Dendritic cell treated with granulocyte-macrophage colony-stimulating factor and Interleukin-4, amounts not matched to agents 40 ng/mL and 50 ng/mL, for 4 days (primary cell): Measurements from ENCODE around the gene KISS1R.
A peak's percentile ranks its signal among the peaks of the same experiment; 100 is the strongest.

Source experiments
- H3K27ac Mint-ChIP-seq: one replicate; pipeline ENCODE4 v1.8.0; 2022; ENCODE audit warnings: mild to moderate bottlenecking, mixed read lengths
- H3K27me3 Mint-ChIP-seq: one replicate; pipeline ENCODE4 v1.8.0; 2022; ENCODE audit warnings: mild to moderate bottlenecking, mixed read lengths
- H3K36me3 Mint-ChIP-seq: one replicate; pipeline ENCODE4 v1.8.0; 2022; ENCODE audit warnings: low read depth, mixed read lengths
- H3K4me1 Mint-ChIP-seq: one replicate; pipeline ENCODE4 v1.8.0; 2022; ENCODE audit warnings: low read depth, mixed read lengths
- H3K4me3 Mint-ChIP-seq: one replicate; pipeline ENCODE4 v1.8.0; 2022; ENCODE audit warnings: mild to moderate bottlenecking, moderate library complexity, mixed read lengths
- H3K9me3 Mint-ChIP-seq: one replicate; pipeline ENCODE4 v1.8.0; 2022; ENCODE audit warnings: mixed read lengths
- intact Hi-C: fragments of 100-400 bp; cut with micrococcal nuclease; formaldehyde crosslinking; loops from one replicate; pipeline ENCODE4 v1.15.0; 2022

Gene KISS1R

DNA sequence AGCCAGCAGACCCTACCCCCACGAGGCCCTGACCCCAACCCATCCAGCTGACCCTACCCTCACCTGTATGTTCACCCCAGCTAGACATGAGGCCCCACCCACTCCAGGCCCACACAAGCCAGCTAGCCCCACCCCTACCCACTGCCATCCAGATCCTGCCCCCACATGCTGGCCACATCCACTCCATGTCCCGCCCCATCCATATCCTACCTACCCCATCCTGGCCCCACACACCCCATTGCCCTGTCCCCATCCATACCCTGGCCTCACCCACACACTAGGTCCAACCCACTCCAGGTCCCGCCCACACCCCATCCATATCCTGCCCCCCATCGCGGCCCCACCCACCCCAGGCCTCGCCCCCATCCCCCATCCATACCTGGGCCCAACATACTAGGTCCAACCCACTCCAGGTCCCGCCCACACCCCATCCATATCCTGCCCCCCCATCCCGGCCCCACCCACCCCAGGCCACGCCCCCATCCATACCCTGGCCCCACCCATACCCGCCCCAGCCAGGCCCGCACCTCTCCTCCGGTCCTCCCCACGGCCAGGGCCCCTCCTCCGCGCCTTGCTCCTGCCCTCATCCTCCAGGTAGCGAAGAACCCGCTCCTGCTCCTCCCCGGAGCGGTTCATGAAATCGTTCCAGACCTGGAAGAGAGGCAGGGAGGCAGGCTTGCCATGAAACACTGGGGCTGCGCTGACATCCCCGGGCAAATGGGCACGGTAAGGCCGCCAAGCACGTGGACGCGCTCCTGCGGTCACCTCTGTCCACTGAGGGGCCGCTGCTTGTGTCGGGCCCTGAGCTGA, 16.6 kb upstream of the KISS1R start:
- H3K36me3 Mint-ChIP-seq = peaks cover 90% of the 10 kb centered on the region
- H3K9me3 Mint-ChIP-seq = no peaks in the 10 kb centered on the region
- no peak overlapping the region for H3K4me3 Mint-ChIP-seq
- H3K27me3 Mint-ChIP-seq = no peaks in the 10 kb centered on the region
- intact Hi-C loops = no loop called here
- peaks cover 17% of the 10 kb centered on the region for H3K4me1 Mint-ChIP-seq
- no peak overlapping the region for H3K27ac Mint-ChIP-seq

DNA sequence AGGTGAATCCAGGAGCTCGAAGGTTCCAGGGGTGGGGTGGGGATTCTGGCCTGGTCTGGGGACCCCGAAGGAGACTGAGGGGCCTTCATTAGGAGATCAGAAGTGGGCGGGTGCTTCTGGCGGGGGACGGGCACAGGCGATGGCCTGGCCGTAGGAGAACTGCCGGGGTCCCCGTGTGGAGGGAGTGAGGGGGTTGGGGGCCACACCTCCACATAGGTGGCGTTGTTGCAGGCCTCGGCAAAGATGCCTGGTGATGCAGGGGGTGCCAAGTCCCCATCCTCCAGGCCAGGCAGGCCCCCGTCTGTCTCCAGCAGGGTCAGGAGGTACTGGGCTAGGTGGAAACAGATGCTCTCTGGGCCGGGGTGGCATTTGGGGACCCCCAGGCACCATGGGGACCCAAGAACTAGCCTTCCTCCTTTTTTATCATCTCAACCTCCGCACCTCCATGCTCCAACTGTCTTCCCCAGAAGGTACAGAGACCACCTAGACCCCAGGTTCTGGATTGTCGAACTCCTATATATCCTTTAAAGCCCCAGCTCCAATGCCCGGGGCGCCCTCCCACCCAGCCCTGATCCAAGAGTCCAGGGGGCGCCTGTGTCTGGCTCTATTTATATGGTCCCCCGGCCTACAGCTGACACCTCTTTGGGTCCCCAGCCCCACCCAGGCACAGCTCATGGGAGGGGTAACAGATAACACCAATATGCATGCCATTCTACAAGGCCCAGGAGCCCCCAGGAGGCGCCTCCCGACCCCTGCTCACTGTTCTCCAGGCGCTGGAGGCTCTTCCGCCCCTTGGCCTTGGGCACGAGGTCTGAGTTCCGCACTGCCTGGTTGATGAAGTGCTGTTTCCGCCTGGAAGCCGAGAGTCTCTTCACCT, 15.7 kb upstream of the KISS1R start:
- H3K4me1 Mint-ChIP-seq = peaks cover 16% of the 10 kb centered on the region
- H3K36me3 Mint-ChIP-seq = peaks cover 87% of the 10 kb centered on the region
- H3K9me3 Mint-ChIP-seq = no peaks in the 10 kb centered on the region
- H3K27ac Mint-ChIP-seq = no peak overlapping the region
- H3K4me3 Mint-ChIP-seq = no peak overlapping the region
- intact Hi-C loops = no loop called here
- no peaks in the 10 kb centered on the region for H3K27me3 Mint-ChIP-seq

- Mint-ChIP-seq H3K9me3 (no peaks in the 10 kb centered on the region), H3K4me3 (no peak overlapping the region), H3K27ac (no peak overlapping the region), H3K36me3 (peaks cover 87% of the 10 kb centered on the region), H3K27me3 (no peaks in the 10 kb centered on the region), H3K4me1 (peaks cover 21% of the 10 kb centered on the region)
- intact Hi-C loops = no loop called here
Observed at GRCh38 chr19:902093-902370, 15.1 kb upstream of the KISS1R start.

GRCh38 chr19:902446-903226, 14.5 kb upstream of the KISS1R start:
- no peak overlapping the region for H3K27ac Mint-ChIP-seq
- peaks cover 81% of the 10 kb centered on the region for H3K36me3 Mint-ChIP-seq
- no peaks in the 10 kb centered on the region for H3K27me3 Mint-ChIP-seq
- no peaks in the 10 kb centered on the region for H3K9me3 Mint-ChIP-seq
- no peak overlapping the region for H3K4me3 Mint-ChIP-seq
- intact Hi-C loops = no loop called here
- peaks cover 27% of the 10 kb centered on the region for H3K4me1 Mint-ChIP-seq

GRCh38 chr19:903266-903797, 13.8 kb upstream of the KISS1R start:
- Mint-ChIP-seq H3K4me3 (no peak overlapping the region), H3K4me1 (peaks cover 33% of the 10 kb centered on the region), H3K27me3 (no peaks in the 10 kb centered on the region), H3K9me3 (no peaks in the 10 kb centered on the region), H3K27ac (no peak overlapping the region), H3K36me3 (peaks cover 74% of the 10 kb centered on the region)
- intact Hi-C loops = no loop called here

GRCh38 chr19:904545-904944, 12.6 kb upstream of the KISS1R start:
- Mint-ChIP-seq H3K27ac (no peak overlapping the region), H3K4me1 (peaks cover 45% of the 10 kb centered on the region), H3K9me3 (no peaks in the 10 kb centered on the region), H3K4me3 (no peak overlapping the region), H3K27me3 (no peaks in the 10 kb centered on the region), H3K36me3 (peaks cover 68% of the 10 kb centered on the region)
- intact Hi-C loops = no loop called here

DNA sequence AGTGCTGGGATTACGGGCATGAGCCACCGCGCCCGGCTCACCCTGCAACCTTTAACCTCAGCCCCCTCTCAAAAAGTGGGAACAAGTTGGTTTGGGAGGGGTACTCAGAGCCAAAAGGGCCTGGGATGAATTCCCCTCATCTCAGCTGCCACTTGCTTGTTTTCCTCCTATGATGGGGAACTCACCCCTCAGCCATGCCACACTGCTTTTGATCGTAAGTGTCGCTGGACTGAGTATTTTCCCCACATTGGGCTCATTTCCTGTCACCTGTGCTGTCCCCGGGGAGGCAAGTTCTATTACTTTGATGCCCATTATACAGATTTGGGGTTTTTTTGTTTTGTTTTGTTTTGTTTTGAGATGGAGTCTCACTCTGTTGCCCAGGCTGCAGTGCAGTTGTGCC, 10.7 kb upstream of the KISS1R start:
- no peak overlapping the region for H3K27ac Mint-ChIP-seq
- H3K36me3 Mint-ChIP-seq = peaks cover 58% of the 10 kb centered on the region
- no peak overlapping the region for H3K4me3 Mint-ChIP-seq
- peaks cover 45% of the 10 kb centered on the region for H3K4me1 Mint-ChIP-seq
- H3K9me3 Mint-ChIP-seq = no peaks in the 10 kb centered on the region
- intact Hi-C loops = no loop called here
- no peaks in the 10 kb centered on the region for H3K27me3 Mint-ChIP-seq

- intact Hi-C loops = no loop called here
- no peak overlapping the region for H3K4me3 Mint-ChIP-seq
- no peaks in the 10 kb centered on the region for H3K9me3 Mint-ChIP-seq
- H3K27me3 Mint-ChIP-seq = no peaks in the 10 kb centered on the region
- peaks cover 40% of the 10 kb centered on the region for H3K4me1 Mint-ChIP-seq
- peak overlapping the region; percentile 86 for H3K27ac Mint-ChIP-seq
- H3K36me3 Mint-ChIP-seq = peaks cover 50% of the 10 kb centered on the region
Observed at GRCh38 chr19:907183-907853, 9.8 kb upstream of the KISS1R start.

DNA sequence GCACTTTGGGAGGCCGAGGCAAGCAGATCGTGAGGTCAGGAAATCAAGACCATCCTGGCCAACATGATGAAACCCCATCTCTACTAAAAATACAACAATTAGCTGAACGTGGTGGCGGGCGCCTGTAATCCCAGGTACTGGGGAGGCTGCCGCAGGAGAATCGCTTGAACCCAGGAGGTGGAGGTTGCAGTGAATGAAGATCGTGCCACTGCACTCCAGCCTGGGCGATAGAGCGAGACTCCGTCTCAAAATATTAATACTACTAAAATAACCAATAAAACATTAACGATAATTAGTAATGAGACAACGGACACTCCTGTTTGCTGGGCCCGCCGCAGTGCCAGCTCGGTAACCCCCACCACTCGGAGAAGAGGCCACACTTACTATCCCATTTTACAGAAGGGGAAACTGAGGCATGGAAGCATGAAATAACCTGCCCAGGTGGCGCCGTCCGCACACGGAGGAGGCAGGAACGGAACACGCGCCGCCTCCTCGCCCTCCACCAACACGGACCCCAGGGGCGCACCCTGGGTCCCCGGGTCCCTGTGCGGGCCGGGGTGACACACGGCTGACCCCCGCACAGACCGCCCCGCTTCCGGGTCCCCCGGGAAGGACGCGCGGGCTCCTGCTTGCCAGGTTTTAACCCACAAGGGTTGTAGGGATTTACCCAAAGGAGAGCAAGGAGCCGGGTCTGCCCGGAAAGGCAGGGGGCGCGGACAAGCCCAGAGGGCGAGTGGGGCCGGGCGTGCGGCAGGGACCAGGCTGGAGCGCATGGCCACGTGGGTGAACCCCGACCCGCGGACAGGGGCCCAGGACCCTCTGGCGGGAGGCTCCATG, 5.7 kb upstream of the KISS1R start:
- H3K4me3 Mint-ChIP-seq = peak overlapping the region; percentile 46
- intact Hi-C loops = loop anchor here (2.0 kb wide), 1 partner anchor 49 kb away; no protein-coding TSS in a partner anchor
- peaks cover 7% of the 10 kb centered on the region for H3K27me3 Mint-ChIP-seq
- H3K4me1 Mint-ChIP-seq = peaks cover 50% of the 10 kb centered on the region
- no peak overlapping the region for H3K27ac Mint-ChIP-seq
- H3K36me3 Mint-ChIP-seq = peaks cover 22% of the 10 kb centered on the region
- H3K9me3 Mint-ChIP-seq = no peaks in the 10 kb centered on the region

DNA sequence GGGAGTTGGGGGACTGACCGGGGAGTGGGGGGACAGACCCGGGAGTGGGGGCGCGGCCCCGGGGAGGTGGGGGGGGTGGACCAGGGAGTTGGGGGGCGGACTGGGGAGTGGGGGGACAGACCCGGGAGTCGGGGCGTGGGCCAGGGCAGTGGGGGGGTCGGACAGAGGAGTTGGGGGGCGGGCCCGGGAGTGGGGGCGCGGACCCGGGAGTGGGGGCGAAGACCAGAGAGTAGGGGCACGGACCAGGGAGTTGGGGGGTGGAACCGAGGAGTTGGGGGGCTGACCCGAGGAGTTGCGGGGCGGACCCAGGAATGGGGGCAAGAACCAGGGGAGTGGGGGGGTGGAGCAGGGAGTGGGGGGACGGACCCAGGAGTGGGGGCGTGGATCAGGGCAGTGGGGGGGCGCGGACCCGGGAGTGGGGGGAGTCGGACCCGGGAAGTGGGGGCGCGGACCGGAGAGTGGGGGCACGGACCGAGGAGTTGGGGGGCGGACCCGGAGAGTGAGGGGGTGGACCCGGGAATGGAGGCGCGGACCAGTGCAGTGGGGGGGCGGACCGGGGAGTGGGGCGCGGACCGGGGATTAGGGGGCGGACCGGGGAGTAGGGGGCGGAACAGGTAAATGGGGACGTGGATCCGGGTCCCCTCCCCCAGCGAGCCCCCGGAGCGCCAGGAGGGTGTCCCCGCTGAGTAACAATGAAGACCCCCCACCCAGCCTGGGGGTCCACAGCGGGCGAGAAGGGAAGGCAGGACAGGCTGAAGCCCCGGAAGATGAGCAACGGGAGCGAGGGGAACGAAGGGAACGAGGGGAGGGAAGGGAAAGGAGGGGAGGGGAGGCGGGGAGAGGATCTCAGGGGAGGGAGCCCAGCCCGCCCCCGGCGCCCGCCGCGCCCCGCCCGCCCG, 4.7 kb upstream of the KISS1R start:
- H3K36me3 Mint-ChIP-seq = peaks cover 16% of the 10 kb centered on the region
- H3K27ac Mint-ChIP-seq = peak overlapping the region; percentile 85
- intact Hi-C loops = loop anchor here (2.0 kb wide), 1 partner anchor 50 kb away; no protein-coding TSS in a partner anchor
- H3K27me3 Mint-ChIP-seq = peaks cover 14% of the 10 kb centered on the region
- H3K4me3 Mint-ChIP-seq = peak overlapping the region; percentile 89
- H3K9me3 Mint-ChIP-seq = no peaks in the 10 kb centered on the region
- H3K4me1 Mint-ChIP-seq = peaks cover 41% of the 10 kb centered on the region

GRCh38 chr19:913080-913748, 3.9 kb upstream of the KISS1R start, which contains the start of gene R3HDM4:
Gene R3HDM4, minus strand, starts transcription at chr19:913219. Its CDS starts 62 bp downstream, at chr19:913157.
- Mint-ChIP-seq H3K9me3 (no peaks in the 10 kb centered on the region), H3K36me3 (peaks cover 16% of the 10 kb centered on the region), H3K27me3 (peaks cover 22% of the 10 kb centered on the region), H3K27ac (peak within 1 kb of the TSS; percentile 85), H3K4me3 (peak within 1 kb of the TSS; percentile 89), H3K4me1 (peaks cover 38% of the 10 kb centered on the region)
- intact Hi-C loops = loop anchor here (2.0 kb wide), 1 partner anchor 50 kb away; no protein-coding TSS in a partner anchor
